CD4-positive, CD25-positive, alpha-beta regulatory T cell (primary cell): Measurements from ENCODE around the gene SAP30BP. TPM values are rescaled to one million over a fixed set of nuclear protein-coding genes. Genes with fewer than 3 reads are reported as not detected.

Experiments used
- ATAC-seq, 2 donors: fragments of 150-1000 bp; cut with Tn5 transposase; one replicate each; pipeline ENCODE4 v1.10.0; 2021; ENCODE audit warnings: low read depth in 2 of 2, moderate number of reproducible peaks in 2 of 2, moderate library complexity in 1 of 2
- DNase-seq, 3 donors: peaks; one replicate each; pipeline versions ENCODE4 v3.0.0 to v3.0.0-alpha.2; 2012 to 2022; ENCODE audit warnings: mixed read lengths in 1 of 3
- H3K27ac ChIP-seq: one replicate; pipeline ENCODE4 v1.7.0; 2013; ENCODE audit warnings: mild to moderate bottlenecking, low read length; ENCODE audit not compliant: insufficient read depth, poor library complexity, severe bottlenecking
- H3K27me3 ChIP-seq: one replicate; pipeline ENCODE4 v1.7.0; 2013; ENCODE audit warnings: low read length; ENCODE audit not compliant: control insufficient read depth, insufficient read depth
- H3K36me3 ChIP-seq: one replicate; pipeline ENCODE4 v1.7.0; 2013; ENCODE audit warnings: mild to moderate bottlenecking, low read length, moderate library complexity; ENCODE audit not compliant: control insufficient read depth, insufficient read depth
- H3K4me1 ChIP-seq: 2 replicates; pipeline ENCODE4 v1.7.0; 2013; ENCODE audit warnings: mild to moderate bottlenecking, low read length; ENCODE audit not compliant: insufficient read depth, control insufficient read depth, poor library complexity, severe bottlenecking
- H3K4me3 ChIP-seq: one replicate; pipeline ENCODE4 v1.7.0; 2013; ENCODE audit warnings: low read depth, mild to moderate bottlenecking, low read length, moderate library complexity
- H3K9me3 ChIP-seq, 2 experiments: 1 replicate in 1 of 2; 2 replicates in 1 of 2; pipeline ENCODE4 v1.7.0; 2013; ENCODE audit warnings: low read length in 2 of 2, mild to moderate bottlenecking in 1 of 2, moderate library complexity in 1 of 2; ENCODE audit not compliant: control insufficient read depth in 2 of 2
- H3K27ac Mint-ChIP-seq, 3 donors: one replicate each; pipeline ENCODE4 v1.8.0; 2020 to 2022; ENCODE audit warnings: mild to moderate bottlenecking in 3 of 3, mixed read lengths in 3 of 3, moderate library complexity in 2 of 3
- H3K27me3 Mint-ChIP-seq: one replicate; pipeline ENCODE4 v1.8.0; 2022; ENCODE audit warnings: mild to moderate bottlenecking, mixed read lengths
- H3K36me3 Mint-ChIP-seq: one replicate; pipeline ENCODE4 v1.8.0; 2020; ENCODE audit warnings: mixed read lengths
- H3K4me1 Mint-ChIP-seq, 4 donors: one replicate each; pipeline ENCODE4 v1.8.0; 2020 to 2022; ENCODE audit warnings: mixed read lengths in 4 of 4, mild to moderate bottlenecking in 1 of 4
- H3K4me3 Mint-ChIP-seq, 4 donors: one replicate each; pipeline ENCODE4 v1.8.0; 2020 to 2022; ENCODE audit warnings: mild to moderate bottlenecking in 4 of 4, mixed read lengths in 4 of 4, moderate library complexity in 3 of 4
- H3K9me3 Mint-ChIP-seq, 7 donors: one replicate each; pipeline ENCODE4 v1.8.0; 2020 to 2022; ENCODE audit warnings: mixed read lengths in 7 of 7, mild to moderate bottlenecking in 3 of 7, moderate library complexity in 2 of 7
- polyA plus RNA-seq, 4 donors: library from polyadenylated mRNA; unstranded; fragments of 300-500 nt; fragmentation: Illumina TruSeq; gene quantifications; one replicate each; pipeline ENCODE4 v1.2.3, GENCODE V29; 2021
- total RNA-seq: library from RNA; stranded (reverse); gene quantifications from one replicate; pipeline ENCODE4 v1.2.3, GENCODE V29; 2022

SAP30BP gene
- total and polyA plus RNA-seq, 5 donors from 2014 or later: 79.3 to 253 (median 82.6) TPM

- H3K4me3 Mint-ChIP-seq: no peak overlapping the region
- Histone ChIP-seq H3K36me3 (no peaks in the 10 kb centered on the region), H3K4me1 (no peaks in the 10 kb centered on the region), H3K27me3 (no peaks in the 10 kb centered on the region), H3K27ac (no peak overlapping the region), H3K4me3 (no peak overlapping the region), H3K9me3 (no peaks in the 10 kb centered on the region)
- peaks cover 4% of the 10 kb centered on the region for H3K27me3 Mint-ChIP-seq
- no peak overlapping the region for H3K27ac Mint-ChIP-seq
- H3K36me3 Mint-ChIP-seq: peaks cover 8% of the 10 kb centered on the region
- ATAC-seq: no peak
- peaks cover 0 to 1% (median 0%) of the 10 kb centered on the region in 7 donors for H3K9me3 Mint-ChIP-seq
- no peak for DNase-seq
- peaks cover 0 to 8% (median 0%) of the 10 kb centered on the region in 4 donors for H3K4me1 Mint-ChIP-seq
Measured at GRCh38 chr17:75624021-75624420, 43.1 kb upstream of the SAP30BP start.

GRCh38 chr17:75624714-75625345 is 42.3 kb upstream of the SAP30BP start:
- DNase-seq (no peak), ATAC-seq (no peak)
- Mint-ChIP-seq H3K36me3 (peaks cover 8% of the 10 kb centered on the region), H3K9me3 (peaks cover 0 to 1% (median 0%) of the 10 kb centered on the region in 7 donors), H3K27ac (no peak overlapping the region), H3K27me3 (peaks cover 4% of the 10 kb centered on the region), H3K4me1 (peaks cover 0 to 8% (median 0%) of the 10 kb centered on the region in 4 donors), H3K4me3 (no peak overlapping the region)
- H3K4me3 ChIP-seq: no peak overlapping the region
- H3K4me1 ChIP-seq: no peaks in the 10 kb centered on the region
- H3K27ac ChIP-seq: no peak overlapping the region
- H3K27me3 ChIP-seq: no peaks in the 10 kb centered on the region
- no peaks in the 10 kb centered on the region for H3K36me3 ChIP-seq
- H3K9me3 ChIP-seq: no peaks in the 10 kb centered on the region

GRCh38 chr17:75625813-75626486 is 41.2 kb upstream of the SAP30BP start:
- Histone ChIP-seq H3K27me3 (no peaks in the 10 kb centered on the region), H3K4me3 (no peak overlapping the region), H3K9me3 (no peaks in the 10 kb centered on the region), H3K4me1 (no peaks in the 10 kb centered on the region), H3K36me3 (no peaks in the 10 kb centered on the region), H3K27ac (no peak overlapping the region)
- Mint-ChIP-seq H3K36me3 (peaks cover 8% of the 10 kb centered on the region), H3K27me3 (peaks cover 4% of the 10 kb centered on the region), H3K9me3 (peaks cover 0 to 1% (median 0%) of the 10 kb centered on the region in 7 donors), H3K27ac (no peak overlapping the region), H3K4me1 (peaks cover 0 to 8% (median 0%) of the 10 kb centered on the region in 4 donors), H3K4me3 (no peak overlapping the region)
- peak in 1 of 3 donors; percentile 20 for DNase-seq
- peak in 1 of 2 donors; percentile 22 for ATAC-seq

- peaks cover 8% of the 10 kb centered on the region for H3K36me3 Mint-ChIP-seq
- H3K4me3 ChIP-seq: no peak overlapping the region
- no peak overlapping the region for H3K27ac Mint-ChIP-seq
- H3K9me3 Mint-ChIP-seq: peaks cover 0 to 1% (median 0%) of the 10 kb centered on the region in 7 donors
- peaks cover 4% of the 10 kb centered on the region for H3K27me3 Mint-ChIP-seq
- H3K36me3 ChIP-seq: no peaks in the 10 kb centered on the region
- no peak overlapping the region for H3K4me3 Mint-ChIP-seq
- no peaks in the 10 kb centered on the region for H3K27me3 ChIP-seq
- no peaks in the 10 kb centered on the region for H3K9me3 ChIP-seq
- ATAC-seq (no peak), DNase-seq (no peak)
- H3K4me1 ChIP-seq: no peaks in the 10 kb centered on the region
- H3K27ac ChIP-seq: no peak overlapping the region
- peaks cover 0 to 8% (median 0%) of the 10 kb centered on the region in 4 donors for H3K4me1 Mint-ChIP-seq
Measured at GRCh38 chr17:75626496-75627038, 40.6 kb upstream of the SAP30BP start.

GRCh38 chr17:75627094-75627493 is 40.0 kb upstream of the SAP30BP start:
- peaks cover 0 to 1% (median 0%) of the 10 kb centered on the region in 7 donors for H3K9me3 Mint-ChIP-seq
- ATAC-seq (no peak), DNase-seq (no peak)
- H3K27me3 Mint-ChIP-seq: peaks cover 3% of the 10 kb centered on the region
- no peak overlapping the region for H3K27ac ChIP-seq
- no peak overlapping the region for H3K4me3 ChIP-seq
- no peak overlapping the region for H3K27ac Mint-ChIP-seq
- H3K4me3 Mint-ChIP-seq: no peak overlapping the region
- peaks cover 0 to 7% (median 0%) of the 10 kb centered on the region in 4 donors for H3K4me1 Mint-ChIP-seq
- no peaks in the 10 kb centered on the region for H3K36me3 ChIP-seq
- H3K27me3 ChIP-seq: no peaks in the 10 kb centered on the region
- peaks cover 7% of the 10 kb centered on the region for H3K36me3 Mint-ChIP-seq
- H3K4me1 ChIP-seq: no peaks in the 10 kb centered on the region
- no peaks in the 10 kb centered on the region for H3K9me3 ChIP-seq

- no peaks in the 10 kb centered on the region for H3K36me3 ChIP-seq
Measured at GRCh38 chr17:75628425-75628824, 38.7 kb upstream of the SAP30BP start.

GRCh38 chr17:75629157-75629556 is 38.0 kb upstream of the SAP30BP start:
- DNase-seq (no peak), ATAC-seq (no peak)
- no peak overlapping the region for H3K27ac ChIP-seq
- Mint-ChIP-seq H3K4me3 (no peak overlapping the region), H3K36me3 (no peaks in the 10 kb centered on the region), H3K4me1 (peaks cover 0 to 5% (median 1%) of the 10 kb centered on the region in 4 donors), H3K27me3 (no peaks in the 10 kb centered on the region), H3K27ac (no peak overlapping the region), H3K9me3 (peaks cover 0 to 1% (median 0%) of the 10 kb centered on the region in 7 donors)
- no peak overlapping the region for H3K4me3 ChIP-seq
- no peaks in the 10 kb centered on the region for H3K9me3 ChIP-seq
- no peaks in the 10 kb centered on the region for H3K27me3 ChIP-seq
- no peaks in the 10 kb centered on the region for H3K36me3 ChIP-seq
- H3K4me1 ChIP-seq: peaks cover 10% of the 10 kb centered on the region

More at GRCh38 chr17:75628425-75628824, 38.7 kb upstream of the SAP30BP start:
- Histone ChIP-seq H3K4me1 (peaks cover 6% of the 10 kb centered on the region), H3K27me3 (no peaks in the 10 kb centered on the region), H3K9me3 (no peaks in the 10 kb centered on the region), H3K27ac (no peak overlapping the region), H3K4me3 (no peak overlapping the region)
- Mint-ChIP-seq H3K27ac (no peak overlapping the region), H3K9me3 (peaks cover 0 to 1% (median 0%) of the 10 kb centered on the region in 7 donors), H3K4me3 (no peak overlapping the region), H3K36me3 (no peaks in the 10 kb centered on the region), H3K27me3 (no peaks in the 10 kb centered on the region), H3K4me1 (peaks cover 0 to 3% (median 0%) of the 10 kb centered on the region in 4 donors)
- ATAC-seq (no peak), DNase-seq (no peak)
